GM19240 (cell line): ENCODE data around the gene LEMD1.
A peak's percentile ranks its signal among the peaks of the same experiment; 100 is the strongest.

Experiments
- DNase-seq: peaks from one replicate; pipeline ENCODE4 v3.0.0; 2011; ENCODE audit warnings: low spot score; ENCODE audit not compliant: insufficient read length

Gene LEMD1

GRCh38 chr1:205355075-205355453, 66.8 kb downstream of the LEMD1 start:
- no peak for DNase-seq

DNA sequence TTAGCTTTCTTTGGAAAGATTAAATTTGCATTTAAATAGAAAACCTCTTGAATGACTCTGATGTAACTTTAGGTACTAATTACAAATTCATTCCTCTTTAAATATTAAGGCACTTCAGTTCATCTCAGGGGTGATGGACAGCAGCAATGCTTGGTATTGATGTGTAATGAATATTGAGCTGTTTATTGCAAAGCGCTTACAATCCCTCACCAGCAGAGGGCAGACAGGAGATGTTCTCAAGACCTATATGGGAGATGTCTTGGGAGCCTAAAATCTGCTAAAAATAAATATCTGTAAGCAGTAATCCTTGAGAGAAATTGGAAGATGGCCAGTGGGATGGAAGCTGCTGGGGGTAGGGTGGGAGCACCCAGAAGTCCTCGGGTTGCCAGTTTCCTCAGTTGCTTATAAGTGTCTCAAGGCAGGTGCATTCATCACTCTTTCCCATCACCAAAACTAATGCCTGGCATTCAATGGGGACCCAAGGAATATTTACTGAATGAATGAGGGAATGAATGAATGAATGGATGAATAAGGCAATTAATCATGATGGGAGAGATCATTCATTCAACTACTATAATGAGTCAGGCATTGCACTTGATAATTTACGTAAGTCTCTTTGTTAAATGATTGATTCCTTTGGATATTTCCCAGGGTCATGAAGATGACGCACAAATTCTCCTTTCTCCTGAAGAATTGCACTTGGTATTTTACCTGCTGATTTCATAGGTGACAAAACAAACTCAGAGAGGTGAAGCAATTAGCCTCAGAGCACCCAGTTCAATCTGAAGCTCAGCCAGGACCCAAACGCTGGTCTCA, 67.4 kb downstream of the LEMD1 start:
- DNase-seq = no peak

- no peak for DNase-seq
Observed at GRCh38 chr1:205353612-205354011, 68.2 kb downstream of the LEMD1 start.

DNA sequence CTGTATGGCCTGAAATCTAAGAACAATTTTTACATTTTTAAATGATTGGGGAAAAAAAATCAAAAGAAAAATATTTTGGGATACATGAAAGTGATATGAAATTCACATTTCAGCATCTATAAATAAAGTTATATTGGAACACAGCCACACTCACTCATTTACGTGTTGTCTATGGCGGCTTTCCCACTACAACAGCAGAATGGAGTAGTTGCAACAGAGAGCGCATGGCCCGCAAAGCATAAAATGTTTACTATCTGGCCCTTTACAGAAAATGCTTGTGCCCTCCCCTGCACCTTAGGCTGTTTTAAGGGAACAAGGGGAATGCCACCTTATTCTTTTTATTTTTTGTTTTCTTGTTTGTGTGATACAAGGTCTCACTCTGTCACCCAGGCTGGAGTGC, 68.7 kb downstream of the LEMD1 start:
- no peak for DNase-seq

GRCh38 chr1:205351984-205352713, 69.7 kb downstream of the LEMD1 start:
- DNase-seq = no peak

- no peak for DNase-seq
Observed at GRCh38 chr1:205350691-205351141, 71.1 kb downstream of the LEMD1 start.

GRCh38 chr1:205350124-205350523, 71.7 kb downstream of the LEMD1 start:
- no peak for DNase-seq

DNA sequence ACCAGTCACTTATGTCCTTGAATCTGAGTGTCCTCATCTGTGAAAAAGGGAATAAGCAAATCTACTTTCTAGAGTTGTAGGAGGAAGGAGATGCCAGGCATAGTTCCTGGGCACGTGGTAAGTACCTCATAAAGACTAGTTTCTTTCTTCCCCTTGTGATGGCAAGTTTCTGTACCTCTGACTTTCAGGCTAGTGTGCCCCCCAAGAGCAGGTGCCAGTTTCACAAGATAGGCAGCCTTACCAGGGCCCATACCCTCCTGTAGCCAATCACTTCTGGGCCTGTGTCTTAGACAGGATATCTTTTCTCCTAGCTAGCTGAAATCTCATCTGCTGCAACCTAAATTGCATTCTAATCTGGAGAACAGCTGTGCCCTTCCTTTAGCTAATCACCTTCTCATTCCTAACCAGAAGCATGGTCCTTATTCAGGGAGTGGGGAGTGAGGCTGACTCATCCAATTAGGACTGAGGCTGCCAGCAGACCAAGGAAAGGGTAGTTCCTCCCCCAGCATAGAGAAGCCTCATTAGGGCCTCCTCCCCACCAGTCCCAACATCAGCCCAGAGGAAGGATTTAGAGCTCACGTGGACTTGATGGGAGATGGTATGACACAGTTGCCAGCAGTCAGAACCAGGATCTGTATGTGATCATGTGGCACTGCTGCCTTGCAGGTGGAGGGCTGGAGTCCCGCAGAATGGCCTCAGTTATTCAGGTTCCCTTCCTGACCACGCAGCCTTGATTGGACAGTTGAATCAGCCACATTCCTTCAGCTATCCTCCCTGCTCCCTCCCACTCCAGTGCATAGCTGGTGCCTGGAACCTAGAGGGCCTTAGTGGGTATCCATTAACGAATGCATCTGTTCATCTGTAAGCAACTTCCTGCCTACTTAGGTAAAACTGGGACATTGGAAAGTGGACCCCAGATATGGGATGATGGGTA, 73.0 kb downstream of the LEMD1 start:
- DNase-seq = no peak

DNA sequence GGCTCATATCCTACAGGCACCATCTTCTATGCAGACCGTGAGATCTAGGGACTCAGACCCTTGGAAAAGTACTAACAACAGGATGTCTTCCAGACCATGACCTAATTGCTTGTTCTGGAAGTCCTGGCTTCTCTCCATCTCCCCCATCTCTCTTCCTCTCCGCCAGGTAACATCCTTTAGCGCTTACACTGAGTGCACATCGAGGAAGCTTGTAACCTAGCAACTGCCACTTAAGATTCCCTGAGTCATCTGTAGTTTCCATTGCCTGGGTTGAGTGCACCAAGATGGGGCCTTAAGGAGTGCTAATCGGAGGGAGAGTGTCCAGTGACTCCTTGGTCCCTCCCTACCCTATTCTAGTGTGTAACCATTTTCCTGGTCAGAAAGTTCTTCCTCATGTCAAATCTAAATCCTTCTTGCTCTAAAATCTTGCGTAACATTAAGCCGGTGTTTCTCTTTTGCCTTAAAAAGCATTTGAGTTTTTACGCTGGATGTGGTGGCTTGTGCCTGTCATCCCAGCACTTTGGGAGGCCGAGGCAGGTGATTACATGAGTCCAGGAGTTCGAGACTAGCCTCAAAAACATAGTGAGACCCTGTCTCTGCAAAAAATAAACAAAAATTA, 74.8 kb downstream of the LEMD1 start:
- DNase-seq = no peak

GRCh38 chr1:205345761-205346160, 76.1 kb downstream of the LEMD1 start:
- DNase-seq = no peak

DNA sequence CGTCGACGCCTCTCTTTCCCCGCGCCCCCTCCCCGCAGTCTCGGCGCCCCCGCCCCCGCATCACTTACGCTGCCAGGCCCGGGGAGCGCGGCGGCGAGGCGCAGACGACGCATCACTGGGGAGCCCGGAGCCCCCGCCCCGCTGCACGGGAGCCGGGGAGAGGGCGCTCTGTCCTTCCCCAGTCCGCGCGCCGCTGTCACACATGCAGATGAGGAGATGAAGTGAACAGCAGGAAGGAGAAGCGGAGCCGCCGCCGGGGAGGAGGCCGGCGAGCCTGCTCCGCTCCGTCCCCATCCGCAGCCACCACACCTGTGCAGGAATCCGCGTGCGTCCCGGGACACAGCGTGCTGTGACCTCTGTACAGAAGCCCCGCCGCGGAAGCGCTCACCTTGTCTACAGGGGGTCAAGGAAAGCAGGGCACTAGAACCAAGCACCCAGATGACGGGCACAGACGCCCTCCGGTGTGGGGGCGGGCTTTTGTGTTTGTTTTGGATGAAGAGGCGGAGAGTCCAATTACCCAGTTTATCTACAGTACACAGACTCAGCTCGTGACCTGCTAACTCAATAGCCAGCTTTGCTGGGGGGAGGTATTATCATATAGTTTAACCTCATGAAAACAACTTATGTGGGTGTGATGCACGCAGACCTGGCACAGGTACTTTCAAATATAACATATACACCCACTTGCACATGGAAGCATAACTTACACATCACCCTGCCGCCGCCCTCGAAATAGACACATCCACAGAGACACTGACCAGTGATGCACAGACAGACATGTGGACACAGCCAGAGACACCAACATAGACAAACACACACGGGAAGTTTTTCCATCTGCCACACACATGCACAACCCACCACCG, 77.6 kb downstream of the LEMD1 start:
- no peak for DNase-seq

GRCh38 chr1:205343431-205344065, 78.3 kb downstream of the LEMD1 start:
- no peak for DNase-seq

DNA sequence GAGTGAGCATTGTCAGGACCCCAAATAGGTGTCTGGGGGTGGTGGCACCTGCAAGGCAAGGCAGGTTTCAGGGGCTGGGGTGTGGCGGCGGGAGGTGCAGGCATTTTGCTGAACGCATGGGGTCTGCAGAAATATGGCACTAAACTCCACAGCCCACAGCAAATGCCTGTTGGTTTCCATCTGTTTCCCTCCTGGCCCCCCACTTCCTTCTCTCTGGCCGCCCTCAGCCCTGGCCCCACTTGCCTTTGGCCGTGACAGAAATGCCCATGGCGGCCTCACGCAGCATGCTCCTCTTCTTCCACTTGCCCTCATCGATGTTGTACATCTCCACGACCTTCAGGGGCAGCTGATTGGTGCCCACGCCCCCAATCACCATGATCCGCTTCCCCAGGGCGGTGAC, 78.9 kb downstream of the LEMD1 start:
- no peak for DNase-seq

DNA sequence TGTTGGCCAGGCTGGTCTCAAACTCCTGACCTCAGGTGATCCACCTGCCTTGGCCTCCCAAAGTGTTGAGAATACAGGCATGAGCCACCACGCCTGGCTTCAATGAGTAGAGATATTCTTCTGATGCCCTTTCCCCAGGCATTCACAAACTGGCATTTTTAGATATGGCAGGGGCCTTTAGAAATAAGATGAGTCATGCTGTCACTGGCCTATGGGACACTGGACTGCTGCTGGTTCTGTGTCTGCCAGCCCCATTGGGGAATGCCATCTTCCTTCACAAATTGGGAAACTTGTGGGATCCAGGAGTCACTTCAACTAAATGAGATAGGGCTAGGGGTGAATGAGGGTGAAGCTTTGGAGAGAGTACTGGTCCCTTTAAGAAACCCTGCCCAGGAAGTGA, 81.2 kb downstream of the LEMD1 start:
- no peak for DNase-seq

GRCh38 chr1:205339717-205340116, 82.1 kb downstream of the LEMD1 start:
- peak; percentile 47 for DNase-seq

DNA sequence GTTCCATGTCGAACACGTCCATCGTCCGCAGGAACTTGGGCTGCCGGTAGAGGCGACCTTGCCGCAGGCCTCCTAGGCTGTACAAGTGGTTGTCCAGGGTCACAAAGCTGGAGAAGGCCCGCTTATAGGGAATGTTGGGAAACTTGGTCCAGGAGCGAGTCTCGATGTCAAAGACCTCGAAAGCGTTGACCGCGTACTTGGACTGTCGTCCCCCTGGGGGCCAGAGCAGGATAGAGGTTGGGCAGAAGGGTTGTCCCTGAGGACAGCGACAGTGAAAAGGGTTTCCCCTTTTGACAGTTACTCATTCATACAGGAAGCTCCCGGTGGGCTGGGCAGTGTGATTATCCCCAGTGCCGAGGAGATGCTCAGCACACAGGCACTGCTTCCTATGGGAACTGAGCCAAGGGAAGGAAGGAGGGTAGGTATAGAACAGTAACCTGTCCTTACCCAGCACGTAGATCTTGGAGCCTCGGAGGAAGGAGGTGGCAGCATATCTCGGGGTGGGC, 82.6 kb downstream of the LEMD1 start:
- DNase-seq = no peak

DNA sequence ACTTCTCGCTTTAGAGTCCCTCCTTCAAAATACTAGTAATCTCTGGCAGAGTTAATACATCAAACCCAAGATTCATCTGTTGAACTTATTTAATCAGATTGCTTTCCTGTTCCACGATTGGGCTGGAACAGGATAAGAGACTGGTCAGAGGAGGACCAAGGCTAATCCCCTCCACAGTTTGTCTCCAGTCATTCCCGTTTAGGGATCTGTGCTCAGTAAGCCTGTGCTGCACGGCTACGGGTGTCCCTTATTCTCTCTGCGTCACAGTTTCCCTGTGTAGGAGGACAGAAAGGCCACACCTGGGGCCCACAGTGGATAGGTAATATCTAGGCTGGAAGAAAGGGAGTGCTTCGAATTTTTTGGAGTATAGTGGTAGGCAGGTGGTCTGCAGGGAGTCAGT, 83.8 kb downstream of the LEMD1 start:
- no peak for DNase-seq

DNA sequence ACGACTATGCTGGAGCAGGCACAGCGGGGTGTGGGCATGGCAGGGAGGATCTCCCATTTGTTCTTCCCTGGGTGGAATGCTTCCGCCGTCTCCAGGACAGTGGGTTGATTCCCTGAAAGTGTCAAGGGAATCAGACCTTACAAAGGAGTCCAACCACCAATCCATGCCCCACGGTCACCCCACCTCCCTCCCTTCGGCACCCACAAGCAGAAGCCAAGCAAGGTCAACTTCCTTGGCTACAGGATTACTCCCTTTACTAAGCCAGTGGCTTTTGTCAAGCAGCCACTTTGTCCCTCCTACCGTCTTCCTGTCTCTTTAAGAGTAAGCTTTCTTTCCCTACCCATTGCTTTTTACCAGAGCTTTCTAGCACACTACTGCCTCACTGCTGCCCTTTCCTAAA, 84.4 kb downstream of the LEMD1 start:
- no peak for DNase-seq

DNA sequence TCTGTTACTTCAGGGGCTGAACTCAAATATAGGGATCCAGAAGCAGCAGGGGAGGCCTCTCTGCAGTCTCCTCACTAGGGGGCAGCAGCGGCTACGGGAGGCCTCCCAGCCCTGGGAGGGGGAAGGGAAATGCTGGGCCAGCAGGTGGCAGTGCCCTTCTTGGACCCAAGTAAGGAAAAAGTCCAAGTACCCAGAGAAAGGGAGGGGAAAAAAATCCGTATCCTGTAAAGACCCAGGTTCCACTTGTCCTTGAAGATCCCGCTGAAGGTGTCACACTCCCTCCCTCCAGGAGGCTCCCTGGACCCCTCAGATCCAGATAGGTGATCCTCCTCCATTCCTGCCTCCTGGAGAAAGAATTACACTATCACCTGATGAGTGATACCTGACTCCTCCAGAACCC, 86.2 kb downstream of the LEMD1 start:
- DNase-seq = peak; percentile 67
